Fibroblast of mammary gland (primary cell): ENCODE results near the gene DCP1A.
A peak's percentile ranks its signal among the peaks of the same experiment; 100 is the strongest.

Experiments
- DNase-seq: peaks from one replicate; pipeline ENCODE4 v3.0.0-alpha.2; 2010; ENCODE audit warnings: low read depth
- H3K4me3 ChIP-seq: 2 replicates; pipeline ENCODE4 v1.5.1; 2011; ENCODE audit warnings: low read depth, mild to moderate bottlenecking, low read length, moderate library complexity; ENCODE audit not compliant: control insufficient read depth
- TF ChIP-seq, protein P1 (sequence below): conservative IDR thresholded peaks from 2 replicates; pipeline ENCODE4 v1.5.1; 2011; ENCODE audit warnings: low read depth, low read length, inconsistent platforms; ENCODE audit not compliant: control insufficient read depth, insufficient read depth

DCP1A gene

DNA sequence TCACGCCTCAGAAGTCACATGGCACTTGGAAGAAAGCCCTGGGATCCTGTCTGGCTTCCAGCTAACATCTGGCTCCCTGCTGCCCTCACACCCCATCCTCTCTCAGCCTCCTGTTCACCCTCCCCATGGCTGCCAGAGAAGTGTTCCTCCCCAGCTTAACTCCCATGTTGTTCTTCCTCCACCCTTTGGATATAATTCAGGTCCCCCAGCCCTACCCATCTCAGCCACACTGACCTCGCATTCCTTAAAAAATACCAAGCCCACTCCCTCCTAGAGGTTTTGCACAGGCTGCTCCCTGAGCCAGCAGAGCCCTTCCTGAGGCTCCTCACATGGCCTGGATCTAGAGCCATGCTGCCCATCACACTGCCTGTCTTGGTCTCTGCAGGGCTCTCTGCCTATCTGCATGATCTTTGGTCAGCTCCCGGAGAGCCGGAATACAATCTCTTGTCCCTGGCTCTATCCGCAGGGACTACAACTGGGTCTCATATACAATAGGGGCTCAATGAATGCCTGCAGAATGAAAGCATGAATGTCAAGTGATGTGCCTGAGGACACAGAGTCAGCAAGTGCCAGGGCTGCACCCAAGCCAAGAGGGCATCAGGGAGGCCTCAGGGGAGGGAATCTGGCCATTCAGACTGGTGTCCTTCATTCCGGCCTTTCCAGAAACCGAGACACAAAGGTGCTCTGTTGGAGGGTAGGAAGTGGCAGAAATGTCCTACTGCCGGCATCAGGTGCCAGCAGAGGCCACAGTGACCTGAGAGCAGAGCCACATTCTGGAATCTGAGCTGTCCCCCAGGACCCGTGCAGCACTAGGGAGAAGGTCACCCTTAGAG, 87.7 kb downstream of the DCP1A start:
- peak; percentile 19 for DNase-seq
- no peak overlapping the region for H3K4me3 ChIP-seq
- TF ChIP-seq, protein P1, sequence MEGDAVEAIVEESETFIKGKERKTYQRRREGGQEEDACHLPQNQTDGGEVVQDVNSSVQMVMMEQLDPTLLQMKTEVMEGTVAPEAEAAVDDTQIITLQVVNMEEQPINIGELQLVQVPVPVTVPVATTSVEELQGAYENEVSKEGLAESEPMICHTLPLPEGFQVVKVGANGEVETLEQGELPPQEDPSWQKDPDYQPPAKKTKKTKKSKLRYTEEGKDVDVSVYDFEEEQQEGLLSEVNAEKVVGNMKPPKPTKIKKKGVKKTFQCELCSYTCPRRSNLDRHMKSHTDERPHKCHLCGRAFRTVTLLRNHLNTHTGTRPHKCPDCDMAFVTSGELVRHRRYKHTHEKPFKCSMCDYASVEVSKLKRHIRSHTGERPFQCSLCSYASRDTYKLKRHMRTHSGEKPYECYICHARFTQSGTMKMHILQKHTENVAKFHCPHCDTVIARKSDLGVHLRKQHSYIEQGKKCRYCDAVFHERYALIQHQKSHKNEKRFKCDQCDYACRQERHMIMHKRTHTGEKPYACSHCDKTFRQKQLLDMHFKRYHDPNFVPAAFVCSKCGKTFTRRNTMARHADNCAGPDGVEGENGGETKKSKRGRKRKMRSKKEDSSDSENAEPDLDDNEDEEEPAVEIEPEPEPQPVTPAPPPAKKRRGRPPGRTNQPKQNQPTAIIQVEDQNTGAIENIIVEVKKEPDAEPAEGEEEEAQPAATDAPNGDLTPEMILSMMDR, result no peak

DNA sequence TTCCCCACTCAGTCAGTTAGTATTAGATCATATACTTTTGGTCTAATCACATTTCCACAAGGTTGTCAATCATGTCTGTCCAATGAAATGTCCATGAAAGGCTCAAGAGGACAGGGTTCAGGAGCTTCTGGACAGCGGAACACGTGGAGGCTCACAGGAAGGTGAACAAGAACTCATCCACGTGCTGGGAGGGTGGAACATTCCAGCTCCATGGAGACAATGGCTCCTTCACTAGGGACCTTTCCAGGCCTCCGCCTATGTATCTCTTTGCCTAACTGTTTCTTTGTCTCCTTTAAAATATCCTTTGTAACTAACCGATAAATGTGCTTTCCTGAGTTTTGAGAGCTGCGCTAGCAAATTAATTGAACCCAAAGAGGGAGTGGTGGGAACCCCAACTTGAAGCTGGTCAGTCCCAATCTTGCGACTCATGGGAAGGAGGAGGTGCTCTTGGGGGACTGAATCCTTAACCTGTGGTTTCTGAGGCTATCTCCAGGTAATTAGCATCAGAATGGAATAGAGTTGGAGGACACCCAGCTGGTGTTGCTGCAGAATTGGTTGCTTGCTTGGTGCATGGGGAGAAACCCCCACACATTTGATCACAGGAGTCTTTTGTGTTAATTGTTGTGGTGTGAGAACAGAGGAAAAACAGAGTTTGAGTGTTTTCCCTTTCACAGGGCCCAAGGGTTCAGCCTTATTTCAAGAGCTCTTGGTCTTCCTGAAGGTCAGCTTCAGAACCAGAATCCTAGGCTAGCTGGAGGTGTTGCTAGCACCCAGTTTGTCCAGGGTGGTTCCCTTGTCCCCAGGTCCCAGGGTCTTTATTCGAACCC, 88.5 kb downstream of the DCP1A start:
- DNase-seq, result no peak
- TF ChIP-seq, protein P1, result no peak
- no peak overlapping the region for H3K4me3 ChIP-seq

DNA sequence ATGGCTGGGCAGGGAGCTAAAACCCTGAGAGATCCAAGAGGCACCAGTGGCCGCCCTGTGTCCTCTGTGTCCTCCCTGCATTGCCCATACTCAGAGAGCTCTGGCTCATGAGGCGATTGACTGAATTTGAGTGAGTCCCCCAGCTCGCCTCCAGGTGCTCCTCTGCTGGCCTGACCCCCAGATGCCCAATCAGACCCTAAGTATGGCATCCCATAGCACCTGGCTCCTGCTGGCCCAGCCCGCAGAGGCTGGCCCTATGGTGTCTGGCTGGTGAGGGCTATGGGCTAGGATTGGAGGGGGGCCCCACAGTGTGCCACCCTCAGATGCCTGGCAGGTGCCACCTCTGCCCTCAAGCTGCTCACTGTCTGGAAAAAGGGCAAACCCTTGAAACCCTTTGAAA, 89.9 kb downstream of the DCP1A start:
- TF ChIP-seq, protein P1, result no peak
- DNase-seq, result no peak
- H3K4me3 ChIP-seq, result no peak overlapping the region

DNA sequence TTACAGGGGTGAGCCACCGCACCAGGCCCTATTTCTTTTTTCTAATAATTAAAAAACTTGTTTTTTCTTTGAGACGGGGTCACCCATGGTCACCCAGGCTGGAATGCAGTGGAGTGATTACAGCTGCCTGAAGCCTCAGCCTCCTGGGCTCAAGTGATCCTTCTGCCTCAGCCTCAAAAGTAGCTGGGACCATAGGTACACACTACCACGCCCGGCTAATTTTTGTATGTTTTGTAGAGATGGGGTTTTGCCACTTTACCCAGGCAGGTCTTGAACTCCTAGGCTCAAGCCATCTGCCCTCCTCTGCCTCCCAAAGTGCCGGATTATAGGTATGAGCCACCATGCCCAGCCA, 90.7 kb downstream of the DCP1A start:
- TF ChIP-seq, protein P1, result no peak
- no peak overlapping the region for H3K4me3 ChIP-seq
- DNase-seq, result no peak

DNA sequence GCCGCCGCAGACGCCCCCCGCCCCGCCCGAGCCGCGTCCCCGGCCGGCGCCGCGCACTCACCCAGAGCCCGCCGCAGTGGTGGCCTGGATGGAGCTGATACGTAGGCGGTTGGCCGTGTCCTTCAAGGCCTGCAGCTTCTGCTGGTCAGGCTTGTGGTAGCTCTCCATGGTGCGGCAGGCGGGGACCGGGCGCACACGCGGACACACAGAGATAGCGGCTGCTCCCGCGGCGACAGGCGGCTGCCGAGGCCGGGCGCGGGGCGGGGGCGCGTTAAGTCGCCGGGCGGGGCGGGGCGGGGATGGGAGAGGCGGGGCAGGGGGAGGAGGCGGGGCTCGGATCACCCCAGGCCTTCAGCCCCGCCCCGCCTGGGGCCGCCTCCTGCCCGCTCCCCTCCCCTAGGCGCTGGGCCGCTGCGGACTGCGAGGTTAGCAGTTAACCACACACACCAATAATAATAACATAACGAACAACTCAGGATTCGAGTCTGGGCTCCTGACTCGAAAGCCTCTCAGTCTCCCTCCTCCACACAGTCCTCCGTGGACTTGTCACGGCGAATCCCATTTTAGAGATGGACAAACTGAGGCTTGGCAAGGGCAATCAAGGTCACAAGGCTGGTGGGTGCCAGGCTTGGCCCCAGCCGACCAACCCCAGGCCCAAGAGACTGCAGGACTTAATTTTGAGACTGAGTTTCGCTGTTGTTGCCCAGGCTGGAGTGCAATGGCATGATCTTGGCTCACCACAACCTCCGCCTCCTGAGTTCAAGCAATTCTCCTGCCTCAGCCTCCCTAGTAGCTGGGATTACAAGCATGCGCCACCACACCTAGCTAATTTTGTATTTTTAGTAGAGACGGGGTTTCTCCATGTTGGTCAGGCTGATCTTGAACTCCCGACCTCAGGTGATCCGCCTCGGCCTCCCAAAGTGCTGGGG, 91.3 kb downstream of the DCP1A start, which contains the start of gene TKT:
Gene TKT, minus strand, starts transcription at position 248 of the 929 bp plus-strand sequence. Its CDS starts 80 bp downstream, at position 168.
- H3K4me3 ChIP-seq, result peak within 1 kb of the TSS; percentile 96
- TF ChIP-seq, protein P1, result no peak
- DNase-seq, result peak; percentile 78

DNA sequence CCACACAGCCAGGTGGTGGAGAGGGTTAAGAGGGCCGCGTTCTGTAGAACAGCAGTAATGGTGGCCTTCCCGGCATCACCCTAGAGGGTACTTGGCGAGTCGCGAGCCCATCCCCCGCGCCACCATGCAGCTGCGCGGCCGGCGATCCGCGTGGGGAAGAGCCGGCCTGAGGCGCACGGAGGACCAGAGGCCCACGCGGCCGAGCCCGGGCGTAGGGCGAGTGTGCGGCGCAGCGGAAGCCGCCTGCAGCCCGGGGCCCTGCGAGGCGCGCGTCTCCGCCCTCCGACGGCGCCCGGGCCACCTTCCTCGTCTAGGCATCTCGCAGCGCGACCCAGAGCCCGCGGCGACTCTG, 91.9 kb downstream of the DCP1A start:
- peak overlapping the region; percentile 96 for H3K4me3 ChIP-seq
- no peak for DNase-seq
- TF ChIP-seq, protein P1, result no peak
